ENCODE data around the gene ZC3H8.

Gene ZC3H8

GRCh38 chr2:112195167-112195766, 59.6 kb downstream of the ZC3H8 start:
- DNase-seq (ENCODE audit: low read depth), result no peak

- no peak for DNase-seq (ENCODE audit: low read depth)
Measured at GRCh38 chr2:112194482-112194881, 60.4 kb downstream of the ZC3H8 start.

GRCh38 chr2:112194028-112194427, 60.8 kb downstream of the ZC3H8 start:
- no peak for DNase-seq (ENCODE audit: low read depth)

GRCh38 chr2:112189001-112189556, 65.8 kb downstream of the ZC3H8 start:
- no peak for DNase-seq (ENCODE audit: low read depth)

GRCh38 chr2:112187805-112188596, 66.8 kb downstream of the ZC3H8 start:
- DNase-seq (ENCODE audit: low read depth), result peak; percentile 70

GRCh38 chr2:112187046-112187715, 67.7 kb downstream of the ZC3H8 start:
- DNase-seq (ENCODE audit: low read depth), result no peak

GRCh38 chr2:112185131-112185530, 69.7 kb downstream of the ZC3H8 start:
- DNase-seq (ENCODE audit: low read depth), result no peak

GRCh38 chr2:112184121-112184520, 70.7 kb downstream of the ZC3H8 start:
- no peak for DNase-seq (ENCODE audit: low read depth)

- no peak for DNase-seq (ENCODE audit: low read depth)
Measured at GRCh38 chr2:112183327-112184025, 71.4 kb downstream of the ZC3H8 start.

- DNase-seq (ENCODE audit: low read depth), result peak; percentile 33
Measured at GRCh38 chr2:112182581-112183034, 72.2 kb downstream of the ZC3H8 start.

- peak; percentile 63 for DNase-seq (ENCODE audit: low read depth)
Measured at GRCh38 chr2:112181571-112182290, 73.1 kb downstream of the ZC3H8 start.

- DNase-seq (ENCODE audit: low read depth), result no peak
Measured at GRCh38 chr2:112175958-112176573, 78.8 kb downstream of the ZC3H8 start.

GRCh38 chr2:112175333-112175732, 79.5 kb downstream of the ZC3H8 start:
- no peak for DNase-seq (ENCODE audit: low read depth)

GRCh38 chr2:112174383-112174782, 80.5 kb downstream of the ZC3H8 start:
- DNase-seq (ENCODE audit: low read depth), result no peak

- DNase-seq (ENCODE audit: low read depth), result no peak
Measured at GRCh38 chr2:112173646-112174319, 81.1 kb downstream of the ZC3H8 start.

GRCh38 chr2:112170495-112170894, 84.3 kb downstream of the ZC3H8 start:
- no peak for DNase-seq (ENCODE audit: low read depth)

GRCh38 chr2:112168422-112169124, 86.3 kb downstream of the ZC3H8 start:
- no peak for DNase-seq (ENCODE audit: low read depth)

- no peak for DNase-seq (ENCODE audit: low read depth)
Measured at GRCh38 chr2:112166806-112167499, 87.9 kb downstream of the ZC3H8 start.

GRCh38 chr2:112165296-112165695, 89.5 kb downstream of the ZC3H8 start:
- no peak for DNase-seq (ENCODE audit: low read depth)

All from activated T-cell treated with anti-CD3 and anti-CD28 coated beads for 48 hours (primary cell).